NK-92 treated with Interleukin-12 subunit alpha and Interleukin-12 subunit beta, amount 100 ng/mL, for 24 hours (cell line): ENCODE results near the gene ADGRD2.

Experiments used
- DNase-seq: peaks from one replicate; lab custom pipeline; 2025; lab: John Stamatoyannopoulos, UW

Gene ADGRD2

DNA sequence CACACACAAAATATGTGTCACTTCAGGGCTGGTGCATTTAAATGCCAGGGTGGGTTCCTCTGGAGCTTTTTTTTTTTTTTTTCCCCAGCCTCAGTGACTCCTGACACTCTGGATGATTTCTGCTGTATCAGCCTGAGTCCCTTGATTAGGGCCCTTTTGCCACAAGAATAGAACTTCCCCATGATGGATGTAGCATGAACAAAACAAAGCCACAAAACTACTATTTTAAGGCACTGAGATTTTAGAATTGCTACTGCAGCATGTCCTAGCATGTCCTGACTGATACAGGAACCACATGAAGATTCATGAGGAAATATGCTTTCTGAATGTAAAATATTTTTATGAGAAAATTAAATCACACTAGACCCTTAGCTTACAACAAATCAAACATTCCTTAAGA, 13.9 kb upstream of the ADGRD2 start:
- no peak for DNase-seq

- DNase-seq: no peak
Observed at GRCh38 chr9:124437086-124437485, 13.2 kb upstream of the ADGRD2 start.

DNA sequence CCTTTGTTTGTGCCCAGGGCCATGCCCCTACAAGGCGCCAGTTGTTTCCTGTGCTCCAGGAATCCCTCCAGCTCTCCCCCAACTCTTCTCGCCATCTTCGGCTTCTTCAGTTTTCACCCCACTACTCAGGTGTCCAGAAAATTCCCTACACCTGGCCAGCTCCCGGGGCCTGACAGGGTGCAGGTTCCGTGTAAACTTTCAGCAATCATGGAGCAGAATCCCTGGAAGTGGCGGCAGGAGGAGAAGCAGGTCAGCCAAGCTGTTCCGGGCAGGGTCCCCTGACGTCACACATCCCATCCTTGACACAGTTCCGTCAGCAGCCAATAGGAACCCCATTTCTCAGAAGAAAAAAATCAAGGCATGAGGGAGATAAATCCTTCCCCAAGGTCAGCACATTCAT, 12.2 kb upstream of the ADGRD2 start:
- no peak for DNase-seq

- DNase-seq: no peak
Observed at GRCh38 chr9:124439086-124439485, 11.2 kb upstream of the ADGRD2 start.

GRCh38 chr9:124439686-124440243, 10.5 kb upstream of the ADGRD2 start:
- DNase-seq: no peak

DNA sequence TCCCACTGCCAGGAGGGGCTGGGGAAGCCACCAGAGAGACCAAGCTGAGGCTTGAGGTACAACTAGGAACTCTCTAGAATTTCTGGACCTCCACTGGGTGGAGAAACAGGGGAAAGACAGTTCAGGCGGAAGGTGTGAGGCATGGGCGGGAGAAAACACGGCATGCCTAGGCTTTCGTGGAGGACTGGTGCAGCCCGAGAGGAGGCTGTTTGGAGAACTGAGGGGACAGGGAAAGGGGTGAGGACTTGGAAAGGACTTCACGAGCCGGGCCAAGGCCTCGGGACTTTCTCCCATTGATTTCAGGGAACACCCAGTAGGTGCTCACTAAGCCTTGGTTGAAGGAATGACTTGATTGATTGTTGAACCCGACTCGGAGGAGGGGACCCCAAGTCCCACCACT, 9.5 kb upstream of the ADGRD2 start:
- no peak for DNase-seq

DNA sequence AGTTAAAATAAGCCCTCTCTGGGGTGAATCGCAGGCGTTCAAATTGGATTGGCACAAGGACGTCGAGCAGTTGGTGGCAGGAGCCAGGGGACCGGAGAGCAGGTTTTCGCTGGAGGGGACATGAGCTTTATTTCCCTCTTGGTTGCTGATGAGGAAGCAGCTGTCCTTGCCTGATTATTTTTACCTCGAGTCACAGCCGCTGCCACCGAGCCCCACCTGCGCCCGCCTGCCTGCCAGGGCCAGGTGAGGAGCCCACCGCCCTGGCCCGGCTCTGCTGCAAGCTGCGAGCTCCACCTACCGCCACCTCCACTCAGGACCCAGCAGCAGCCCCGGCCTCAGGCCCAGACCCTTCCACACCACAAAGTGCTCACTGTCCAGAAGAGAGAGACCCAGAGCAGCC, 9.0 kb upstream of the ADGRD2 start:
- DNase-seq: no peak

GRCh38 chr9:124442379-124442778, 7.9 kb upstream of the ADGRD2 start:
- no peak for DNase-seq

DNA sequence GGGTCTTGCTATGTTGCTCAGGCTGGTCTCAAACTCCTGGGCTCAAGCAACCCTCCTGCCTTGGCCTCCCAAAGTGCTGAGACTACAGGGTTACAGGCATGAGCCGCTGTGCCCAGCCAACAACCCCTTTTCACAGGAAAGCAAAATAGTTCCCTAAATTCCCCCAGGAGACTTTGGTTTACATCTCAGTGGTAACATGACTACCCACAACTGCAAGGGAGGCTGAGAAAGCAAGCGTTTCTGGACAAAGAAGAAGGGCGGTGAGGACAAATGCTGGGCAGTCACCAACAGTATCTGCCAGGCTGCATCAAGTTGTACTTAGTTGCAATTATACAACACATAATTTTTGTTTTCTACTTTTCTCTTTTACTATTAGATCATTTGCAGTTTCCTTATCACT, 7.4 kb upstream of the ADGRD2 start:
- DNase-seq: no peak

DNA sequence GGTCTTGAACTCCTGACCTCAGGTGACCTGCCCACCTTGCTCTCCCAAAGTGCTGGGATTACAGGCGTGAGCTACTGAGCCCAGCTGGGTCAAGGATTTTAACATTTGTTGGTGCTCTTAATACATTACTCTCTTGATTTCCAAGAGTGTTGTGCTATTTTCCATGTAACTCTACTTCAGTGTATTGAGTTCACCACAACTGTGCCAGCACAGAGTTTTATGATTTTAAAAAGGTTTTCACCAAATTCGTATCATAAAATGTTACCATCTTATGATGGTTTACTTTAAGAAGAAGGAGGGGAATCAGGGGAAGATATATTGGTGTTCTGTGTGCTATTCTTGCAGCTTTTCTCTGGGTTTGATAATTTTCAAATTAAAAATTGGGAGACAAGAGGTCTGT, 6.6 kb upstream of the ADGRD2 start:
- DNase-seq: no peak

DNA sequence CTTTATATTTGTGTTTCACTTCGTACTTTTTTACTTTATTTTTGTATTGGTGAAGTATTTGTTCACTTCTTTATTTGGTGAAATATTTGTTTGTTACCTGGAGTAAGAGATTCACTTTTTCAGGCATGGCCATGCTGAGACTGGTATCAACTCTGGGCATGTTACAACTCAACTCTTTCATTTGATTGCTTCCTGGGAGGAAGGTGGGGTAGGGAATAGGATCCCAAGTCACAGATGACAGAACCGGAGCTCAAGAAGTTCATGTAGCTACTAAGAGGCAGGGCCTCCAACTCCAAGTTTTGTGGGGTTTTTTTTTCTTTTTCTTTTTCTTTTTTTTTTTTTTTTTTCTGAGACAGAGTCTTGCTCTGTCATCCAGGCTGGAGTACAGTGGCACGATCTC, 6.1 kb upstream of the ADGRD2 start:
- no peak for DNase-seq

DNA sequence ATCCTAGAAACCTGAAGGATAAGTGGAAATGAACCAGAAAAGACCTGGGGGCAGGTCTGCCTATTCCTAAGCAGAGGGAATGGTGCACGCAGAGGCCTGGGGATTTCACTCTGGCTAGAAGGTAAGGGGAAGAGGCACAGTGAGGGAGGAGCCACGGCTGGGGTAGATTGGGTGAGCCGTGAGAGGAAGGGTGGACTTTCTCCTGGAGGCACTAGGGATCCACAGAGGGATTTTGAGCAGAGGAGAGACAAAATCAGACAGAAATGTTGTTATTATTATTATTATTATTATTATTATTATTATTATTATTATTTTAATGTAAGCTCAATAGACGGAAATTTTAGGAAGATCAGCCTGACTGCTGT, 3.0 kb upstream of the ADGRD2 start:
- DNase-seq: no peak

- DNase-seq: no peak
Observed at GRCh38 chr9:124448019-124448418, 2.2 kb upstream of the ADGRD2 start.

DNA sequence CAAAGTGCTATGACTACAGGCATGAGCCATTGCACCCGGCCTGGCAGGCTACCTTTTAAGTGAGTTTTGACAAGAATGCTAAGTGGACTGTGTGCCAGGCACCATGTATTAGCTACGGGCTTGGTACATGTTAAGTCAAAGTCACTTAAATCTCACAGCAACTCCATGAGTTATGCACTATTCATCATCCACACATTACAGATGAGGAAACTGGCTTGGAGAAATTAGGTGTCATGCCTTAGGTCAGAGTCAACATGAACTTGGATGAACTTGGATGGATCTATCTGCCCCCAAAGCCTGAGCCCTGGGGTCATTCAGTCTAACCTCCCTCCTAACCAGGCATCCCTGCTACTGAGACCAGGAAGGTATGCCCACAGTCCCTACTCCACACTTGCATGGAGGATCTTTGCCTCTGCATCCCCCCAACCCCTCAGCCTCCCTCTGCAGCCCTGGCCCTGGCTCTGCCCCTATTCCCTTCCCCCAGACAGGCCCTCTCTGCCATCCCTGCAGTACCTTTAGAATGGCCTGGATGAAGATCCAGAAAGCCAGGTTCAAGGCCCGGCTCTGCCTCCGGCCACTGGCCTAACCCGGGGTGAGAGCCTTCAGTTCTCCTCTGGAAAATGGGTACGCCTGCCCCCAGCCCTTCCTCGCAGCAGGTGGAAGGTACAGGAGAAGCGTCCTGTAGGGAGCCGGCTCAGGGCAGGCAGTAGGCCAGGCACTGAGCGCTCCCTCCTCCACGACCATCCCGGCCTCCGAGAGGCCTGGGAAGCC, 685 bp upstream of the ADGRD2 start:
- DNase-seq: no peak

DNA sequence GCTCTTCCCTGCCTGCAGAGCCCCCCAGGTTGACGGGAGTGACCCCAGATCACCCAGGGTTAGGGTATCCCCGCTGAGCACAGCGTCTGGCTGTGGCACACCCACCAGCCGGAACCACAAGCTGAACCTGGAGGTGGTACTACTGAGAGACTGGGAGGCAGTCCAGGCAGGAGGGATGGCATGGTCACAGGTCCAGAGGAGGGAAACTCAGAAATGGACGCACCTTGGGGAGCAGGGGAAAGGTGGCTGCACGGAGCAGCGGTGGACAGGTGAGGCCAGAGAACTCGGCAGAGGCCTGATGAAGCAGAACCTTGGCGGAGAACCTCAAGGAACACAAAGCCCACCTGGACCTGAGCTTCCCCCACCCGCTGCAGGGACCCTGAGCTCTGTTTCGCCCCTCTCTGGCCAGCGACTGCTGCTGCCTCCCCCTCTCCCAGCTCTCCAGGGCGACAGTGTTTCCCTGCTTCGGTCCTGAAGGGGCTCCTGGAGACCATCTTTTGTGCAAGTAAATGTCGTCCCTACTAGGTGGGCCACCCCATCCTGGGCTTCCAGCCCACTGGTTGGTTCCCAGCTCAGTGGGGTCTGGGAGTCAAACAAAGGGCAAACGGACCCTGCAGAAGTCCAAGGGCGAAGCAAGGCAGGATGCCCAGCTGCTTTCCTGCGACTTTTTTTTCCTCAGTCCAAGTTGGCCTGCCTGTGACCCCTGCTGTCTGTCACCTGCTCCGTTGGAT, 845 bp downstream of the ADGRD2 start:
- DNase-seq: no peak

DNA sequence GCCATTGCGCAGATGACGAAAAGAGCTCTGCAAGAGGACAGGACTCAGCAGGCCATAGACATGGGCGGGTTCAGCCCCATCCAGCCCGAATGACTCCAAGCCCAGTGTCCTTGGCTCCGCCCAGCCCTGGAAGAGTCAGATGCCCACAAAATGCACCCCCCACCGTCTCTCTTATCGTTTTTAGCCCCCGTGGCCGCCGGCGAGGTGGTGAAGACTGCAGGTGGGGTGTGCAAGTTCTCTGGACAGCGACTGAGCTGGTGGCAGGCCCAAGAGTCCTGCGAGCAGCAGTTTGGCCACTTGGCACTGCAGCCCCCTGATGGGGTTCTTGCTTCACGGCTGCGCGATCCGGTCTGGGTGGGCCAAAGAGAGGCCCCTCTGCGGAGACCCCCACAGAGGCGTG, 2.1 kb downstream of the ADGRD2 start:
- no peak for DNase-seq

DNA sequence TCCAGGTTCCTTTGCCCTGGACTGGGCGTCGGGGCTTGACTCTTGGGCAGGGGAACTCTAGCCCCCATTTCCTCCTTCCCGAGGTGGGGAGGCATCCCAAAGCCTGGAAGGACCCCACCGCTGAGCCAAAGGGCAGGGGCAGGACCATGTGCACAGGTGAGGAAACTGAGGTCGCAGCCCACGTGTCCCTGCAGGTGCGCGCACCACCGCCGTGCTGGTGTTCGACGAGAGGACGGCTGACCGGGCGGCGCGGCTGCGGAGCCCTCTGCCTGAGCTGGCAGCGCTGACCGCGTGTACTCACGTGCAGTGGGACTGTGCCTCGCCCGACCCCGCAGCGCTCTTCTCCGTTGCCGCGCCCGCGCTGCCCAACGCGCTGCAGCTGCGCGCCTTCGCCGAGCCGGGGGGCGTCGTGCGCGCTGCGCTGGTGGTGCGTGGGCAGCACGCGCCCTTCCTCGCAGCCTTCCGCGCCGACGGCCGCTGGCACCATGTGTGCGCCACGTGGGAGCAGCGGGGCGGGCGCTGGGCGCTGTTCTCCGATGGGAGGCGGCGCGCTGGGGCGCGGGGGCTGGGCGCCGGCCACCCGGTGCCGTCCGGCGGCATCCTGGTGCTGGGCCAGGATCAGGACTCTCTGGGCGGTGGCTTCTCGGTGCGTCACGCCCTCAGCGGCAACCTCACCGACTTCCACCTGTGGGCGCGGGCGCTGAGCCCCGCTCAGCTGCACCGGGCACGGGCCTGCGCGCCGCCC, 2.8 kb downstream of the ADGRD2 start:
- DNase-seq: no peak

DNA sequence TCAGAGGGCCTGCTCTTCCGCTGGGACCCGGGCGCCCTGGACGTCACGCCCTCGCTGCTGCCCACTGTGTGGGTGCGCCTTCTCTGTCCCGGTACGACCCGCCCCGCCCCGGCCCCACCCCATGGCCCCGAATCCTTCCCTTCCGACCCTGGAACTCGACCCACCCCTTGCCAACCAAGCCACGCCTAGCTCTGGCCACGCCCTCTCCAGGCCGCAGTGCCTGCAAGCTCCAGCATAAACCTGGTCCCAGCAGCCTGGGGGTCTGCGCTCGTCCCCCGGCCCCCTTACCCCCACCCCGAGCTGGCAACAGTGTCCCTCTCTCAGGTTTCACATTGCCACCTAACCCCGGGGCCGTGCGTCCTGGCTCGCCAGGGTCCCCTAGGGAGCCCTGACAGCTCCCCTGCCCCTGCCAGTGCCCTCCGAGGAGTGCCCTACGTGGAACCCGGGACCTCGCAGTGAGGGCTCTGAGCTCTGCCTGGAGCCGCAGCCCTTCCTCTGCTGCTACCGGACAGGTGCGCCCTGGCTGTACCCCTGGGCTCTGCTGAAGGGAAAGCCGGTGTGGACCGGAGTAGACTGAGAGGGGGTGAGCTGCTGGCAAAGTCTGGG, 3.4 kb downstream of the ADGRD2 start:
- DNase-seq: no peak

- DNase-seq: no peak
Observed at GRCh38 chr9:124454296-124454695, 4.0 kb downstream of the ADGRD2 start.

- no peak for DNase-seq
Observed at GRCh38 chr9:124454791-124455443, 4.7 kb downstream of the ADGRD2 start.

DNA sequence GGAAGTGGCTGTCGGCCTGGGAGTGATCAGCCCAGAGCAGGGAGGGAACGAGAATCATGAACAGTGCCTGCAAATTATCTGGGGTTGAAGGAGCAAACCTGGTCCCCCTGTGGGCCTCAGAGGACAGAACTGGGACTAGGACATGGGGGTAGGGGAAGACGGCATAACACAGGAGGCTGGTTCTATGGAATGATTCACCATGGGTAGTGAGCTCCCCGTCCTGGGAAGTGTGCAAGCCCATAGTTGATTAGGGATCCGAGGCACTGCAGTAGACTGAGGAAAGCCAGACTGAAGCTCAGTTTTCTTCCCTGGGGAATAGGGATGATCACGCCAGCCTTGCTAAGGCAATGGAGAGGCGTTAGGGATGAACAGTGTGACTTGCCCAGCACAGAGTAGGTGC, 5.6 kb downstream of the ADGRD2 start:
- DNase-seq: no peak
